ENCODE measurements around the gene MTMR2. TPM values are rescaled to one million over a fixed set of nuclear protein-coding genes. Genes with fewer than 3 reads are reported as not detected.

MTMR2 gene
- total and polyA plus RNA-seq, 12 donors: 7.8 to 23.1 (median 20.0) TPM

DNA sequence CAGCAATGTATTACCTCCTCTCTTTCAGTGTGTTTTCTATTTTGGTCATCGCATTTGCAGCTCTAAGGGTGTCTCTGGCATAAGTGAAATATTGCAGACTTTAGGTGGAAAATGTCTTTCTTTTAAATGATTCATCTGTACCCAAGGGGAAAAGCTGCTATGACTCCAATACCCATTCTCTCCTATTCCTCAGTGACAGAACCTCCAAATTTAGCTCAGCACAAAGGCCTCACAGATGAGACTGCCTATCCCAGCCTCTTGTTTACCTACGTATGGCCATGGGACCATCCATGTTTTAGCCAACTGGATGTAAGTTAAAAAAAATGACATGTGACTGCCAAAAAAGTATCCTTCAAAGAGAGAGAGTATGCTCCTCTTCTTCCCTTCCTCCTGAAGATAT is 7.9 kb downstream of the MTMR2 start:
- H3K4me1 ChIP-seq: peaks cover 0 to 69% (median 46%) of the 10 kb centered on the region in 9 donors
- no peak for ATAC-seq

DNA sequence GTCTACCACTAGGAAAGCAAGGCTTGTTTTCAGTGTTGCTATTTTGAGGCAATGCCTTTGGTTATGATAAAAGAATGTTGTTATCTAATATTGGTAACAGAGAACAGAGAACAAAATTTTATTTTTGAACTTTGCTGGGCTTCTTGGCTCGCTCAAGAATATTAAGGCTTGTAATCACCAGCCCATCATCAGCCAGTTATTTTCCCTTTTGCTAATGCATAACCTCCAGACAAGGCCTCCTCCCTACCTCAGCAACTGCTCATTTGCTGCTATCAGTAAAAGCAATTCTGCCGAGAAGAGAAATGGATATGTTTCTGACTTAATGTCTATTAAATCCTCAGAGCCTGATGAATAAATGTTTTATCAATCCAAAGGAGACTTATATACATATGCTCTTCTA is 8.9 kb downstream of the MTMR2 start:
- Histone ChIP-seq H3K4me1 (peaks cover 0 to 74% (median 46%) of the 10 kb centered on the region in 9 donors), H3K27ac (peak overlapping the region in 6 of 10 donors; percentile 6 to 63 (median 37)), H3K36me3 (no peaks in the 10 kb centered on the region), H3K9me3 (no peaks in the 10 kb centered on the region), H3K27me3 (no peaks in the 10 kb centered on the region), H3K4me3 (no peak overlapping the region)
- 30 to 51% methylated on average over 2 of the region's 2 CpGs for WGBS, 2 donors
- DNase-seq (no peak), ATAC-seq (peak in 3 of 8 donors; percentile 18 to 50 (median 38))
- TF ChIP-seq CTCF (IDR thresholded peaks at IDR 0.05): no peak
- intact Hi-C loops (cut with DNase I): no loop called here

More for the DNA sequence above, 7.9 kb downstream of the MTMR2 start:
- intact Hi-C loops (cut with DNase I): no loop called here
- H3K36me3 ChIP-seq: no peaks in the 10 kb centered on the region
- H3K27me3 ChIP-seq: no peaks in the 10 kb centered on the region
- DNase-seq: no peak
- 75 to 84% methylated on average over 2 of the region's 2 CpGs for WGBS, 2 donors
- TF ChIP-seq CTCF (IDR thresholded peaks at IDR 0.05): no peak
- H3K4me3 ChIP-seq: no peak overlapping the region
- no peaks in the 10 kb centered on the region for H3K9me3 ChIP-seq
- H3K27ac ChIP-seq: peak overlapping the region in 8 of 10 donors; percentile 24 to 71 (median 54)

GRCh38 chr11:95913830-95914615 is 9.9 kb downstream of the MTMR2 start:
- no peak overlapping the region for H3K4me3 ChIP-seq
- H3K27me3 ChIP-seq: no peaks in the 10 kb centered on the region
- WGBS, 2 donors: 91 to 95% methylated on average over 1 of the region's 1 CpG
- no peaks in the 10 kb centered on the region for H3K9me3 ChIP-seq
- ATAC-seq: no peak
- intact Hi-C loops (cut with DNase I): no loop called here
- TF ChIP-seq CTCF (IDR thresholded peaks at IDR 0.05): no peak
- DNase-seq: no peak
- H3K36me3 ChIP-seq: no peaks in the 10 kb centered on the region
- H3K27ac ChIP-seq: peak overlapping the region in 6 of 10 donors; percentile 6 to 63 (median 33)
- H3K4me1 ChIP-seq: peaks cover 0 to 74% (median 46%) of the 10 kb centered on the region in 9 donors

- 94 to 97% methylated on average over 4 of the region's 4 CpGs for WGBS, 2 donors
- no peak overlapping the region for H3K4me3 ChIP-seq
- ATAC-seq (peak in 1 of 8 donors; percentile 35), DNase-seq (no peak)
- no peaks in the 10 kb centered on the region for H3K27me3 ChIP-seq
- intact Hi-C loops (cut with DNase I): no loop called here
- peak overlapping the region in 2 of 10 donors; percentile 16 to 63 for H3K27ac ChIP-seq
- H3K9me3 ChIP-seq: peaks cover 0 to 7% (median 0%) of the 10 kb centered on the region in 11 donors
- H3K36me3 ChIP-seq: no peaks in the 10 kb centered on the region
- TF ChIP-seq CTCF (IDR thresholded peaks at IDR 0.05): no peak
- H3K4me1 ChIP-seq: peaks cover 0 to 68% (median 46%) of the 10 kb centered on the region in 9 donors
Observed at GRCh38 chr11:95912902-95913560, 10.9 kb downstream of the MTMR2 start.
